Measurements from ENCODE around the gene PF4V1.

Gene PF4V1

DNA sequence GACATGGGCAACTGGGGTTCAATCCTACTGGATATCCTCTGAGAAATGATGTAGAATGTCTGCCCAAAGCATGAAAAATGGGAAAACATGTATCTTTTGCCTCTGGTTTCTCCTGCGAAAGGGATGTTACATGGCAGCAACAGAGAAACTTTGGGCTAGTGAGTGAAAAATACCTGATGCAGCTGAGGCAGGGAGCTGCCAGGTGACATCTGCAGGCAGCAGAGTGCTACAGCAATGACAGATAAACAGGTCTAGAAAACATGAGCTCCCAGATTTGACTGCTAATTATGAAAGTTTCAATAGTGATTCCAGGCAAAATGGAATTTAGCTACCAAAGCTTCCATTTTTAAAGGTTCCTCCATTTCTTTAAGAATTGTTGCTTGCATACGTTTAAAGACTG is 11.3 kb downstream of the PF4V1 start:
- peak; percentile 31 for DNase-seq (ENCODE audit: low spot score)
- TF ChIP-seq, protein P1, sequence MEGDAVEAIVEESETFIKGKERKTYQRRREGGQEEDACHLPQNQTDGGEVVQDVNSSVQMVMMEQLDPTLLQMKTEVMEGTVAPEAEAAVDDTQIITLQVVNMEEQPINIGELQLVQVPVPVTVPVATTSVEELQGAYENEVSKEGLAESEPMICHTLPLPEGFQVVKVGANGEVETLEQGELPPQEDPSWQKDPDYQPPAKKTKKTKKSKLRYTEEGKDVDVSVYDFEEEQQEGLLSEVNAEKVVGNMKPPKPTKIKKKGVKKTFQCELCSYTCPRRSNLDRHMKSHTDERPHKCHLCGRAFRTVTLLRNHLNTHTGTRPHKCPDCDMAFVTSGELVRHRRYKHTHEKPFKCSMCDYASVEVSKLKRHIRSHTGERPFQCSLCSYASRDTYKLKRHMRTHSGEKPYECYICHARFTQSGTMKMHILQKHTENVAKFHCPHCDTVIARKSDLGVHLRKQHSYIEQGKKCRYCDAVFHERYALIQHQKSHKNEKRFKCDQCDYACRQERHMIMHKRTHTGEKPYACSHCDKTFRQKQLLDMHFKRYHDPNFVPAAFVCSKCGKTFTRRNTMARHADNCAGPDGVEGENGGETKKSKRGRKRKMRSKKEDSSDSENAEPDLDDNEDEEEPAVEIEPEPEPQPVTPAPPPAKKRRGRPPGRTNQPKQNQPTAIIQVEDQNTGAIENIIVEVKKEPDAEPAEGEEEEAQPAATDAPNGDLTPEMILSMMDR (IDR thresholded peaks at IDR 0.05; ENCODE audit: extremely low read depth, missing control alignments) = peak; percentile 31

DNA sequence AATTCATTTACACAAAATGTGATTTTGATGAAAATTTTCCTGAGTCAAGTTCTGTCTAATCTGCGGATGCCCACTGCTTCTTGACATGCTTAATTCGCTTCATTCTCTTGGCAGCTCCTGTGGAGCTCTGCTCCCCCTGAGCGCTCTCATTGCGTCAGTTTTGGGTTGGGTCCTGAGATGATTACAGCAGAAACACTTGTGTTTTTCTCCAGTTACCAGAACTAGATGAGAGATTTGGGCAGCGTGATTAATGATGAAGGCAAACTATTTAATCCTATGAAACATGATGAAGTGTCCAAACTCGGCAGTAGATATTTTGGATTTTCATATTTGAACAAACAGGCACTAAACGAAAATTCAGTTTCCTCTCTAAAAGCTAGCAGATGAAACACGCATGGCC is 11.9 kb downstream of the PF4V1 start:
- DNase-seq (ENCODE audit: low spot score) = no peak
- TF ChIP-seq, protein P1 (IDR thresholded peaks at IDR 0.05; ENCODE audit: extremely low read depth, missing control alignments) = no peak

- no peak for DNase-seq (ENCODE audit: low spot score)
These were observed 12.5 kb downstream of the PF4V1 start for GRCh38 chr4:73865431-73866096.

DNA sequence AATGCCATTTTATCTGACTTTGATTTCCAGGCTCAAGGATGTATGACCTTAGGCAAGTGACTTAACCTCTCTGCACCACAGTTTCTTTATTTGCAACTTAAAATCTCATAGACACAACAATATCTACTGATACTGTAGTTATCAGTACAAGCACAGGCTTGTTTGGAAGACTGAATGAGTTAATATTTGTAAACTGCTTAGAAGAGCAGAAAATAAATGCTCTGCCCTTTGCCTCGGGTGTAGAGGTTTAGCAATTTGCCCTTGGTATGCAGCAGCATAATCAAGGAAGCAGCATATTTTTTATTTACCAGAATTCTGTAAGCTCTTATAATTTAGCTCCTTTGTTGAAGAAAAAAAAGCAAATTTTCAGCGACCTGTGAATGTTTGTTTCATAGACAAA is 13.2 kb downstream of the PF4V1 start:
- TF ChIP-seq, protein P1 (IDR thresholded peaks at IDR 0.05; ENCODE audit: extremely low read depth, missing control alignments) = no peak
- no peak for DNase-seq (ENCODE audit: low spot score)

More at GRCh38 chr4:73865431-73866096, 12.5 kb downstream of the PF4V1 start:
- TF ChIP-seq, protein P1 (IDR thresholded peaks at IDR 0.05; ENCODE audit: extremely low read depth, missing control alignments) = no peak

DNA sequence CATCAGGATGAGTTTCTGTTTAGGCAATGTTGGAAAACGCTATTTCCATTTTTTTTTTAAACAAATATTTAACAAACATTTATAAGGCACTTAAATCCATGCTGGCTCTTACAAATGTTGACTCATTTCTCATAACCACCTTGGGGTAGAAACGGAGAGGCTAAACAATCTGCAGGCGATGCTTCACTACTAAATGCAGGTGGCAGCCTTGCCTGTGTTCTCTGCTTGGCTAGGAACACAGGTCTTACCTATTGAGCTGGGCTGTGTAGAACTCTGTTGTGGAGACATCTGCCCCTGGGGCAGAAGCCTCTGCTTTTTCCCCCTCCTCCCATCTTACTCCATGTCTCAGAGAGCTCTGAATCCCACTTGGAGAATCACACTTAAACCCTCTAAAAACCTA is 14.7 kb downstream of the PF4V1 start:
- DNase-seq (ENCODE audit: low spot score) = no peak
- TF ChIP-seq, protein P1 (IDR thresholded peaks at IDR 0.05; ENCODE audit: extremely low read depth, missing control alignments) = no peak

GRCh38 chr4:73868206-73869129 is 15.4 kb downstream of the PF4V1 start:
- TF ChIP-seq, protein P1 (IDR thresholded peaks at IDR 0.05; ENCODE audit: extremely low read depth, missing control alignments) = no peak
- DNase-seq (ENCODE audit: low spot score) = peak; percentile 21

Measured in GM20000 (cell line).